ENCODE data around the gene CFAP77. TPM values are rescaled to one million over a fixed set of nuclear protein-coding genes. Genes with fewer than 3 reads are reported as not detected.

CFAP77 gene
- total and polyA plus RNA-seq, 7 donors = not detected

DNA sequence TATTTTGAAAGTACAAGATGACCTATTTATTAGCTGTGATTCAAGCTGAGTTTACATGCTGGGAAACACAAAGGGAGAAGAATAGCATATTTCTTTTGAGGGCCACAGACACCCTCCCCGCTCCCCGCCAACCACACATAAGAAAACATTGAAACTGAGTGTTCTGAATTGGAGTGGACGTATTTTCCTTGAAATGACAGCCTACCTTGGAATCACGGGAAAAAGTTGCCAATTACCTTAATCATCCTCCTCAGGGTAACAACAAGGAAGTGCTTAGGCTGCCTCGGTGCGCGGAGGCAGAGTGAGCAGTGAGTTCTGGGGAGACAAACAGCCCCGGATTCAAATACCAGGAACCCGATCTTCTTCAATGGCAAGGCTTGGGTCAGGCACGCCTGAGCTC is 31.4 kb downstream of the CFAP77 start:
- Histone ChIP-seq H3K9me3 (no peaks in the 10 kb centered on the region), H3K4me1 (no peaks in the 10 kb centered on the region), H3K4me3 (no peak overlapping the region), H3K27me3 (peaks cover 0 to 80% (median 13%) of the 10 kb centered on the region in 3 donors), H3K27ac (no peak overlapping the region), H3K36me3 (no peaks in the 10 kb centered on the region)
- WGBS, 2 donors = 39 to 49% methylated on average over 10 of the region's 10 CpGs
- no peak for DNase-seq
- TF ChIP-seq EP300 (IDR thresholded peaks at IDR 0.05) (no peak), POLR2A (IDR thresholded peaks at IDR 0.05) (no peak), POLR2AphosphoS5 (IDR thresholded peaks at IDR 0.05) (no peak)
- TF ChIP-seq, protein P1, sequence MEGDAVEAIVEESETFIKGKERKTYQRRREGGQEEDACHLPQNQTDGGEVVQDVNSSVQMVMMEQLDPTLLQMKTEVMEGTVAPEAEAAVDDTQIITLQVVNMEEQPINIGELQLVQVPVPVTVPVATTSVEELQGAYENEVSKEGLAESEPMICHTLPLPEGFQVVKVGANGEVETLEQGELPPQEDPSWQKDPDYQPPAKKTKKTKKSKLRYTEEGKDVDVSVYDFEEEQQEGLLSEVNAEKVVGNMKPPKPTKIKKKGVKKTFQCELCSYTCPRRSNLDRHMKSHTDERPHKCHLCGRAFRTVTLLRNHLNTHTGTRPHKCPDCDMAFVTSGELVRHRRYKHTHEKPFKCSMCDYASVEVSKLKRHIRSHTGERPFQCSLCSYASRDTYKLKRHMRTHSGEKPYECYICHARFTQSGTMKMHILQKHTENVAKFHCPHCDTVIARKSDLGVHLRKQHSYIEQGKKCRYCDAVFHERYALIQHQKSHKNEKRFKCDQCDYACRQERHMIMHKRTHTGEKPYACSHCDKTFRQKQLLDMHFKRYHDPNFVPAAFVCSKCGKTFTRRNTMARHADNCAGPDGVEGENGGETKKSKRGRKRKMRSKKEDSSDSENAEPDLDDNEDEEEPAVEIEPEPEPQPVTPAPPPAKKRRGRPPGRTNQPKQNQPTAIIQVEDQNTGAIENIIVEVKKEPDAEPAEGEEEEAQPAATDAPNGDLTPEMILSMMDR (IDR thresholded peaks at IDR 0.05) = no peak
- intact Hi-C loops (cut with DNase I) = no loop called here

DNA sequence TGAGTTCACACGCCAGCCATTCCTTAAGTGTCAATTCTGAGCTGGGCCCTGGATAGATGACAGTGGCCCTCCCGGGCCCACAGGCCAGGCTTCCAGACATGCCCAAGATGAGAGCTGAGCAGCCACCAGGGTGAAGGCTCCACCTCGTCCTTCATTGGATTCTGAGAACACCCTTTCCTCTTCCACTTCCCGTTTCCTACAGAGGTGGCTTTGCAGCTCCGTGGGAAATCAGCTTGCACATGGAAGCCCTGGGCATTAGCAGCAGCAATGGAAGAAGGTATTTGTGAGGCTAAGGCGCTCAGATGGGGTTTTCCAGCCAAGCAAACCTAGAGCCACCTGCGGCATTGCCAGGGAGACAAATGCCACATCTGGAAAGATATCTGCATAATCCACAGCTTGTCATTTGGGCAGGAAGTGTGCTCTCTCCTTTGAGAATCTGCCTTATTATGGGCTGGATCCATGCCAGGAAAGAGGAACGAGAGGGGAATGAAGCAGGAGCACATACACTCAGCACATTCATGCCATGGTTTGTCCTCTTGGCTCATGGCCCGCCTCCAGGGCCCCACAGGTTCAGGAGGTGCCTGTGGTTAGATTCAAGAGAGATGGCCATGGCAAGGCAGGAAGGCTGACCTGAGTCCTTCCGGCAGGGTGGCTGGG is 34.1 kb downstream of the CFAP77 start:
- H3K4me3 ChIP-seq = no peak overlapping the region
- H3K27me3 ChIP-seq = peaks cover 0 to 67% (median 13%) of the 10 kb centered on the region in 3 donors
- no peak overlapping the region for H3K27ac ChIP-seq
- no peaks in the 10 kb centered on the region for H3K36me3 ChIP-seq
- no peaks in the 10 kb centered on the region for H3K4me1 ChIP-seq
- intact Hi-C loops (cut with DNase I) = no loop called here
- DNase-seq = no peak
- WGBS, 2 donors = 60% methylated on average over 10 of the region's 10 CpGs
- TF ChIP-seq POLR2A (IDR thresholded peaks at IDR 0.05) = no peak
- no peak for TF ChIP-seq POLR2AphosphoS5 (IDR thresholded peaks at IDR 0.05)
- TF ChIP-seq, protein P1 (IDR thresholded peaks at IDR 0.05) = no peak
- no peak for TF ChIP-seq EP300 (IDR thresholded peaks at IDR 0.05)
- no peaks in the 10 kb centered on the region for H3K9me3 ChIP-seq

DNA sequence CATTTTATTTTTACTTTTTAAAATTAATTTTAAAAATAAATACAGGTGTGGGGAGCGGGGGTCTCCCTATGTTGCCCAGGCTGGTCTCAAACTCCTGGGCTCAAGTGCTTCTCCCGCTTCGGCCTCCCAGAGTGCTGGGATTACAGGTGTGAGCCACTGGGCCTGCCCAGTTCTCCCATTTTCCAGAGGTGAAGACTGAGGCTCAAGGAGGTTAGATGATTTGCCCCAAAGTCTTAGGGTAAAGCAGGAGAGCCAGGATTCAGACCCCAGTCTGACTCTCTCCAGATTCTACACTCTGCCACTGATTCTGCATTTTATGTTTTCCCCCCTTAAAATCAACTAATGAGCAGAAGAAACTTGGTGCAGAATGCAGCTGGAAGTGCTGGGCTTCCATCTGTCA is 36.9 kb downstream of the CFAP77 start:
- Histone ChIP-seq H3K36me3 (no peaks in the 10 kb centered on the region), H3K4me3 (no peak overlapping the region), H3K4me1 (no peaks in the 10 kb centered on the region), H3K9me3 (no peaks in the 10 kb centered on the region), H3K27ac (no peak overlapping the region), H3K27me3 (peaks cover 0 to 41% (median 13%) of the 10 kb centered on the region in 3 donors)
- 93% methylated on average over 3 of the region's 3 CpGs for WGBS, 2 donors
- no peak for TF ChIP-seq EP300 (IDR thresholded peaks at IDR 0.05)
- no peak for TF ChIP-seq POLR2A (IDR thresholded peaks at IDR 0.05)
- TF ChIP-seq, protein P1 (IDR thresholded peaks at IDR 0.05) = no peak
- no peak for TF ChIP-seq POLR2AphosphoS5 (IDR thresholded peaks at IDR 0.05)
- intact Hi-C loops (cut with DNase I) = no loop called here
- DNase-seq = no peak

DNA sequence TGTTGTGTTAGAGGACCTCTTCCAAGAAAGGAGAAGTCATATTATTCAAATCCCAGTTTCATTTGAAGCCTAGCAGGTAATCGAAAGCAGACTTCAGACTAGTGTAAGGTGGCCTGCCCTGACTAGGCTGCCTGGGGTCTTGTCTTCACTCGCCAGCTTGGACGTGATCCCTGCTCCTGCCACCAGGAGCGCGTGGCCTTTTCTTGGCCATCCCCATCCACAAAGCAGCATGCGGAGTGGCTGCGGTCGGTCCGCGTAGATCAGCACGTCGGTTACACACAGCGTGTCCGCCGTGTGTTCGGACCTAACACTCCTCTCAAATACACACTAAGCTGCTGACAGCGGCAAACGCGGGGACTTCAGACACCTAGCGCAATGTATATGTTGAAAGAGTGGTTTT is 37.3 kb downstream of the CFAP77 start:
- H3K36me3 ChIP-seq = no peaks in the 10 kb centered on the region
- intact Hi-C loops (cut with DNase I) = no loop called here
- no peak overlapping the region for H3K27ac ChIP-seq
- H3K4me1 ChIP-seq = no peaks in the 10 kb centered on the region
- TF ChIP-seq POLR2AphosphoS5 (IDR thresholded peaks at IDR 0.05) (no peak), EP300 (IDR thresholded peaks at IDR 0.05) (no peak), POLR2A (IDR thresholded peaks at IDR 0.05) (no peak)
- TF ChIP-seq, protein P1 (IDR thresholded peaks at IDR 0.05) = no peak
- no peak for DNase-seq
- no peaks in the 10 kb centered on the region for H3K9me3 ChIP-seq
- H3K27me3 ChIP-seq = peaks cover 0 to 38% (median 10%) of the 10 kb centered on the region in 3 donors
- 56 to 60% methylated on average over 20 of the region's 20 CpGs for WGBS, 2 donors
- no peak overlapping the region for H3K4me3 ChIP-seq

DNA sequence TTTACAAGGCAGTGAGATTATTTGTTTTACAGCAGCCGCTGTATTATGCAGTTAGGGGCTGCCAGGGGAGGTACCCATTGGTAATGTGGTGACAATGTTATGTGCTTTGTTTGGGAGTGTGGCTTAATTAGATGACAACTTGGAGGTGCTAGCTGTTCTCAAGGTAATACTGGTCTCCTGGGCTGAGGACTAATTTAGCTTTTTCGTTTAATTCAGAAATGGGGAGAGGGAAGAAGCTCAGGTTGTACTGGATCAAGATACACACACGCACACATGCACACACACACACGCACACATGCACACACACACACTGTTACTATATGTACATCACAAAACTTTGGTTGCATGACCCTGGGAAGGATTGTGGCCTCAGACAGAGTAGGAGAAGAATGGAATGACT is 37.9 kb downstream of the CFAP77 start:
- peaks cover 0 to 33% (median 10%) of the 10 kb centered on the region in 3 donors for H3K27me3 ChIP-seq
- no peaks in the 10 kb centered on the region for H3K9me3 ChIP-seq
- 81 to 84% methylated on average over 4 of the region's 4 CpGs for WGBS, 2 donors
- no peak overlapping the region for H3K27ac ChIP-seq
- H3K36me3 ChIP-seq = no peaks in the 10 kb centered on the region
- TF ChIP-seq, protein P1 (IDR thresholded peaks at IDR 0.05) = no peak
- TF ChIP-seq POLR2AphosphoS5 (IDR thresholded peaks at IDR 0.05) (no peak), POLR2A (IDR thresholded peaks at IDR 0.05) (no peak), EP300 (IDR thresholded peaks at IDR 0.05) (no peak)
- intact Hi-C loops (cut with DNase I) = no loop called here
- no peak overlapping the region for H3K4me3 ChIP-seq
- DNase-seq = no peak
- no peaks in the 10 kb centered on the region for H3K4me1 ChIP-seq

All from sigmoid colon (tissue), 7 donors.